Heart left ventricle (tissue), 16 donors: ENCODE results near the gene CCSER1. TPM values are rescaled to one million over a fixed set of nuclear protein-coding genes. Genes with fewer than 3 reads are reported as not detected.
"Not testable (repeated sequence)": the region's sequence is repeated elsewhere in the genome, so short reads cannot be mapped to it uniquely, and the experiment has no call there.

ENCODE experiments used
- ATAC-seq, 4 donors: fragments of 200-7000 bp; cut with Tn5 transposase; one replicate each; pipeline ENCODE4 v1.9.1; 2020 to 2022; ENCODE audit warnings: moderate library complexity in 4 of 4, mild to moderate bottlenecking in 3 of 4, moderate number of reproducible peaks in 1 of 4
- DNase-seq, 5 donors: peaks; one replicate each; pipeline ENCODE4 v3.0.0-alpha.2; 2020
- H3K27ac ChIP-seq, 12 donors: fragments of 200-600 bp; sonication (generic) in 4 of 12; one replicate each; pipeline versions ENCODE4 v1.5.0 to v1.8.0; 2016 to 2022; ENCODE audit warnings: mild to moderate bottlenecking in 2 of 12
- H3K27me3 ChIP-seq, 9 donors: fragments of 200-600 bp; sonication (generic) in 2 of 9; one replicate each; pipeline versions ENCODE4 v1.5.1 to v1.8.0; 2016 to 2022; ENCODE audit warnings: mild to moderate bottlenecking in 3 of 9
- H3K36me3 ChIP-seq, 9 donors: fragments of 200-600 bp; sonication (generic) in 2 of 9; one replicate each; pipeline versions ENCODE4 v1.5.0 to v1.8.0; 2018 to 2022; ENCODE audit warnings: mild to moderate bottlenecking in 2 of 9
- H3K4me1 ChIP-seq, 12 donors: fragments of 200-600 bp; sonication (generic) in 4 of 12; one replicate each; pipeline versions ENCODE4 v1.5.0 to v1.8.0; 2016 to 2022; ENCODE audit warnings: mild to moderate bottlenecking in 3 of 12
- H3K4me3 ChIP-seq, 12 donors: fragments of 200-600 bp; sonication (generic) in 4 of 12; one replicate each; pipeline versions ENCODE4 v1.5.0 to v1.8.0; 2017 to 2022; ENCODE audit warnings: mild to moderate bottlenecking in 9 of 12, moderate library complexity in 4 of 12
- H3K9me3 ChIP-seq, 12 donors: fragments of 200-600 bp; sonication (generic) in 4 of 12; one replicate each; pipeline versions ENCODE4 v1.5.0 to v1.8.0; 2016 to 2022; ENCODE audit warnings: mild to moderate bottlenecking in 1 of 12
- POLR2A ChIP-seq, 2 donors: fragments of 450-650 bp; IDR thresholded peaks; one replicate each; pipeline ENCODE4 v1.6.1; 2017; ENCODE audit warnings: antibody characterized with exemption in 2 of 2, mild to moderate bottlenecking in 2 of 2, moderate library complexity in 2 of 2
- WGBS, 4 donors: extraction: QIAGEN DNeasy Blood & Tissue Kit in 2 of 4; methylation state at CpG; one replicate each; pipeline versions ENCODE4 v1.1.5 to v1.1.7; 2013 to 2018; 5-methylcytosine and 5-hydroxymethylcytosine counted together
- intact Hi-C, 10 donors: fragments of 100-400 bp; cut with DNase I; formaldehyde crosslinking; loops; one replicate each; pipeline versions ENCODE4 v1.11.1 to v1.14.2; 2022
- polyA plus RNA-seq, 2 donors: library from polyadenylated mRNA; stranded (reverse); fragments of 200-250 nt; gene quantifications; one replicate each; pipeline ENCODE4 v1.2.3, GENCODE V29; 2013
- total RNA-seq, 9 donors: library from RNA; depleted of rRNA in 2 of 9; stranded (reverse); fragments of >200 nt in 2 of 9; fragmentation: NEBNext Ultra II Directional in 3 of 9; extraction: Animal tissue kit (Norgen Biotek cat#: 25700) in 3 of 9; gene quantifications; one replicate each; pipeline versions ENCODE4 v1.1.0 to v1.2.4, GENCODE V29; 2016 to 2023
- TF ChIP-seq, protein P1 (sequence below), 12 donors: fragments of 200-600 bp; sonication (generic) in 4 of 12; IDR thresholded peaks; one replicate each; pipeline versions ENCODE4 v1.5.0 to v1.8.0; 2018 to 2022; ENCODE audit warnings: antibody characterized with exemption in 12 of 12, mild to moderate bottlenecking in 5 of 12
- donor health status: ischemic (EF 13 %, LVEDD 7.1; RV severe dilation, severe dysfunction).
- donor health status: healthy with polysubstance abuse.
- donor health status: DM: no; HTN: yes; CAD: no.
- donor health status: DM: no; HTN: no; CAD: no.
- donor health status: ischemic (EF 25% LVEDD 6.9; RV normal size, moderate dysfunction).
- donor health status: ischemic (EF 25% LVEDD 5.7; RV mildly dilated, moderate dysfunction).
- donor health status: healthy.
- donor health status: DM: yes; HTN: yes; CAD: no.
- donor health status: ischemic (EF 35%, LVEDD 5.7; RV mildly dilated, moderate dysfunction).
- donor health status: nonischemic (EF 11% LVEDD 7.7; RV severe dilation, severe dysfunction).
- donor health status: DM: yes; HTN: yes; CAD: no.
- donor health status: PGD.
- donor health status: ischemic (EF 29% LVEDD 5.4; RV normal size, mild dysfunction).
- donor health status: nonischemic (EF 23%, LVEDD 6.1; RV moderate dilation, normal function).

CCSER1 gene
- total and polyA plus RNA-seq, 11 donors: 2.5 to 15.8 (median 12.2) TPM

GRCh38 chr4:91454111-91454510, 1326.9 kb downstream of the CCSER1 start:
- ATAC-seq (no peak), DNase-seq (no peak)
- Histone ChIP-seq H3K27ac (no peak overlapping the region), H3K9me3 (peaks cover 0 to 31% (median 0%) of the 10 kb centered on the region in 12 donors), H3K27me3 (no peaks in the 10 kb centered on the region), H3K4me3 (no peak overlapping the region), H3K36me3 (no peaks in the 10 kb centered on the region), H3K4me1 (no peaks in the 10 kb centered on the region)
- no peak for TF ChIP-seq POLR2A (IDR thresholded peaks at IDR 0.05)
- TF ChIP-seq, protein P1, sequence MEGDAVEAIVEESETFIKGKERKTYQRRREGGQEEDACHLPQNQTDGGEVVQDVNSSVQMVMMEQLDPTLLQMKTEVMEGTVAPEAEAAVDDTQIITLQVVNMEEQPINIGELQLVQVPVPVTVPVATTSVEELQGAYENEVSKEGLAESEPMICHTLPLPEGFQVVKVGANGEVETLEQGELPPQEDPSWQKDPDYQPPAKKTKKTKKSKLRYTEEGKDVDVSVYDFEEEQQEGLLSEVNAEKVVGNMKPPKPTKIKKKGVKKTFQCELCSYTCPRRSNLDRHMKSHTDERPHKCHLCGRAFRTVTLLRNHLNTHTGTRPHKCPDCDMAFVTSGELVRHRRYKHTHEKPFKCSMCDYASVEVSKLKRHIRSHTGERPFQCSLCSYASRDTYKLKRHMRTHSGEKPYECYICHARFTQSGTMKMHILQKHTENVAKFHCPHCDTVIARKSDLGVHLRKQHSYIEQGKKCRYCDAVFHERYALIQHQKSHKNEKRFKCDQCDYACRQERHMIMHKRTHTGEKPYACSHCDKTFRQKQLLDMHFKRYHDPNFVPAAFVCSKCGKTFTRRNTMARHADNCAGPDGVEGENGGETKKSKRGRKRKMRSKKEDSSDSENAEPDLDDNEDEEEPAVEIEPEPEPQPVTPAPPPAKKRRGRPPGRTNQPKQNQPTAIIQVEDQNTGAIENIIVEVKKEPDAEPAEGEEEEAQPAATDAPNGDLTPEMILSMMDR (IDR thresholded peaks at IDR 0.05): no peak
- intact Hi-C loops: no loop called here
- WGBS, 4 donors: 62 to 65% (median 64%) methylated on average over 4 of the region's 4 CpGs

DNA sequence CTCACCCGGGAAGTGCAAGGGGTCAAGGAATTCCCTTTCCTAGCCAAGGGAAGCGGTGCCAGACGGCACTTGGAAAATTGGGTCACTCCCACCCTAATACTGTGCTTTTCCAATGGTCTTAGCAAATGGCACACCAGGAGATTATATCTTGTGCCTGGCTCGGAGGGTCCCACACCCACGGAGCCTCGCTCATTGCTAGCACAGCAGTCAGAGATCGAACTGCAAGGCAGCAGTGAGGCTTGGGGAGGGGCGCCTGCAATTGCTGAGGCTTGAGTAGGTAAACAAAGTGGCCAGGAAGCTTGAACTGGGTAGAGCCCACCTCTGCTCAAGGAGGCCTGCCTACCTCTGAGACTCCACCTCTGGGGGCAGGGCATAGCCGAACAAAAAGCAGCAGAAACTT, 1335.4 kb downstream of the CCSER1 start:
- H3K4me1 ChIP-seq, intact Hi-C loops, H3K4me3 ChIP-seq, H3K27ac ChIP-seq, H3K27me3 ChIP-seq, ATAC-seq, H3K36me3 ChIP-seq: not testable (repeated sequence)
- peaks cover 0 to 13% (median 0%) of the 10 kb centered on the region in 12 donors for H3K9me3 ChIP-seq
- peak in 1 of 5 donors; percentile 10 for DNase-seq
- WGBS, 4 donors: 81 to 96% (median 93%) methylated on average over 9 of the region's 9 CpGs

GRCh38 chr4:91470671-91471070, 1343.5 kb downstream of the CCSER1 start:
- Histone ChIP-seq H3K27me3 (no peaks in the 10 kb centered on the region), H3K9me3 (peaks cover 0 to 15% (median 0%) of the 10 kb centered on the region in 12 donors), H3K4me1 (no peaks in the 10 kb centered on the region), H3K36me3 (no peaks in the 10 kb centered on the region), H3K4me3 (no peak overlapping the region), H3K27ac (no peak overlapping the region)
- no peak for ATAC-seq
- DNase-seq: no peak
- WGBS, 4 donors: 56 to 80% (median 73%) methylated on average over 2 of the region's 2 CpGs
- no peak for TF ChIP-seq POLR2A (IDR thresholded peaks at IDR 0.05)
- TF ChIP-seq, protein P1 (IDR thresholded peaks at IDR 0.05): no peak
- intact Hi-C loops: no loop called here

GRCh38 chr4:91471280-91471679, 1344.1 kb downstream of the CCSER1 start:
- Histone ChIP-seq H3K36me3 (no peaks in the 10 kb centered on the region), H3K9me3 (peaks cover 0 to 14% (median 0%) of the 10 kb centered on the region in 12 donors), H3K27ac (no peak overlapping the region), H3K4me1 (no peaks in the 10 kb centered on the region), H3K4me3 (no peak overlapping the region), H3K27me3 (no peaks in the 10 kb centered on the region)
- intact Hi-C loops: no loop called here
- 85 to 95% (median 89%) methylated on average over 8 of the region's 8 CpGs for WGBS, 4 donors
- DNase-seq (peak in 1 of 5 donors; percentile 9), ATAC-seq (no peak)
- TF ChIP-seq, protein P1 (IDR thresholded peaks at IDR 0.05): no peak
- TF ChIP-seq POLR2A (IDR thresholded peaks at IDR 0.05): no peak

GRCh38 chr4:91472046-91472445, 1344.9 kb downstream of the CCSER1 start:
- H3K9me3 ChIP-seq: peaks cover 0 to 13% (median 0%) of the 10 kb centered on the region in 12 donors
- WGBS, 4 donors: 44 to 60% (median 52%) methylated on average over 4 of the region's 4 CpGs
- ATAC-seq: no peak
- intact Hi-C loops: no loop called here
- no peaks in the 10 kb centered on the region for H3K36me3 ChIP-seq
- no peak for TF ChIP-seq POLR2A (IDR thresholded peaks at IDR 0.05)
- TF ChIP-seq, protein P1 (IDR thresholded peaks at IDR 0.05): no peak
- no peaks in the 10 kb centered on the region for H3K4me1 ChIP-seq
- no peak overlapping the region for H3K4me3 ChIP-seq
- DNase-seq: no peak
- H3K27me3 ChIP-seq: no peaks in the 10 kb centered on the region
- H3K27ac ChIP-seq: no peak overlapping the region
